ENCODE data around the gene ZMYND10.

Gene ZMYND10

DNA sequence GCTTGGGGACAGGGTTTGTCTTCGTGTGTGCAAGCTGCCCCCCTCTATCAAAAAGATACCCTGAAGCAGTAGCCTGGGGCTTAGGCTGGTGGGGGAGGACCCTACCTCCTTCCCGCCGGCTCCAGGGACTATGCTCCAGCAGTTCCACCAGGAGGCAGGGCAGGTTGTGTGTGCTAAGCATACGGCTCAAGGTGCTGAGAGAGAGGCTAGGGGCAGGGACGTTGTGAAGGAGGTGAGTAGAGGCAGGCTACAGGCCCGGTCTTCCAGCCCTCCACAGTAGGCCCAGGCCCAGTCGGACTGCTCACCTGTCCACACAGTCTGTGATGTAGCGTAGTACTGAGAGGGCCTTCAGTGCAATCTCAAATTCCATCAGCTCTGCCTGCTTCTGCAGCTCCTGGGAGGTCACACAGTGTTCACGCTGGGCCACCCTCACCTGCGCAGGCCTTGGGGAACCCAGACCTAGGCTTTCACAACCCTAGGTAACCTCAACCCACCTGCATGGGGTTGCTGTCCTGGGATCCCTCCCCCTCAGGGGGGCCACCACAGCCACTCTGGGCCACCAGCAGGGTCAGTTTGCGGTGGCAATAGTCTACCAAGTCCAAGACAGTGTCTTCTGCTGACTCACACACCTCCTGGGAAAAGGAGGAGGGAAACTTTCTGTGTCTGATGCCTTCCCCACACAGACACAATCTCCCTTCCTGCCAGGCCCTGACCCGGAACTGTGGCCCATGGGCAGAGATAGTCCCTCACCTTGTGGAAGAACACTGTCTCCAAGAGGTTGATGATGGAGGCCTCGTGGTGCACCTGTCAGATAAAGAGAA, 2.5 kb downstream of the ZMYND10 start:
- no peak for DNase-seq

DNA sequence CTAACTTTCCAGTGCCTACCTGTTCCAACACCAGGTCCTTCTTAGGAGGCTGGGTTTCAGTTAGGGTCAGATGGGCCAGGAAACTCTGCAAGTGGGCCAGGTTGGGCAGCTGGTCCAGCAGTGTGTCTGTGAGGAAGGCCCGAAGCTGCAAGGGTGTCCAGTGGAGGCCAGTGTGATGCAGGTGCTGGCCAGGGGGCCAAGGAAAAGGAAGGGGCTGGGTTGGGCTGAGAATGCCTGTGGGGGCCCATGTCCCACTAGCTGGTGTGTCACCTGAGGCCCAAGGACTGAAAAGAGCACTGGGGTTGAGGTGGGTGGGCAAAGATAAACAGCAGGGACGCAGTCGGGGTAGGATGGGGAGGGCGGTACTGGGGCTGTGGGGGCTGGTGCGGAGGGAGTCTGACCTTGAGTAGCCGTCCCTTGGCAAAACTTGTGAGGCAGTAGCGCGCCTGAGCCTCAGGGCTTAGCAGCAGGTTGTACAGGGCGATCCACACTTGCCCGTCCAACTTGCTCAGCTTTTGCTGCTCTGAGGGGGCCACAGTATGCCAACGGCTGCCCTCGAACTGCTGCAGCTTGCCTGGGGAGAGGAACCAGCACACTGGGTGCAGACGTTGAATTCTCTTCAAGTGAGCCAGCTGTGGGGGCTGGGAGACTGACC, 3.4 kb downstream of the ZMYND10 start:
- no peak for DNase-seq

GRCh38 chr3:50341537-50341936, 4.0 kb downstream of the ZMYND10 start:
- no peak for DNase-seq

DNA sequence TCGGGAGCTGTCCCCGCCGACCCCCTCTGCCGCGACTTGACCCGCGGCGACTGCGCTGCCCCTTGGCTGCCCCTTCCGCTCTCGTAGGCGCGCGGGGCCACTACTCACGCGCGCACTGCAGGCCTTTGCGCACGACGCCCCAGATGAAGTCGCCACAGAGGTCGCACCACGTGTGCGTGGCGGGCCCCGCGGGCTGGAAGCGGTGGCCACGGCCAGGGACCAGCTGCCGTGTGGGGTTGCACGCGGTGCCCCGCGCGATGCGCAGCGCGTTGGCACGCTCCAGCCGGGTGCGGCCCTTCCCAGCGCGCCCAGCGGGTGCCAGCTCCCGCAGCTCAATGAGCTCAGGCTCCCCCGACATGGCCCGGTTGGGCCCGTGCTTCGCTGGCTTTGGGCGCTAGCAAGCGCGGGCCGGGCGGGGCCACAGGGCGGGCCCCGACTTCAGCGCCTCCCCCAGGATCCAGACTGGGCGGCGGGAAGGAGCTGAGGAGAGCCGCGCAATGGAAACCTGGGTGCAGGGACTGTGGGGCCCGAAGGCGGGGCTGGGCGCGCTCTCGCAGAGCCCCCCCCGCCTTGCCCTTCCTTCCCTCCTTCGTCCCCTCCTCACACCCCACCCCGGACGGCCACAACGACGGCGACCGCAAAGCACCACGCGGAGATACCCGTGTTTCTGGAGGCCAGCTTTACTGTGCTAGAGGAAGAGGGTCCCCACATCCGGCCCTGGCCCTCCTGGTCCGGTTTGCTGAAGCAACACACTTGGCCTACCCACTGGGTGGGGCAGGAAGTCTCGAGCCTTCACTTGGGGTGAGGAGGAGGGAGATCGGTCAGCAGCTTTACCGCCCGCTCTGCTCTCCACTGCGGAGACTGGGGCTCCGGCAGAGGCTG, 4.8 kb downstream of the ZMYND10 start, which contains the start of gene RASSF1:
TSS of gene RASSF1 (minus strand) at position 389 of the 882 bp plus-strand sequence. CDS start at position 358, 31 bp downstream.
- peak; percentile 82 for DNase-seq

DNA sequence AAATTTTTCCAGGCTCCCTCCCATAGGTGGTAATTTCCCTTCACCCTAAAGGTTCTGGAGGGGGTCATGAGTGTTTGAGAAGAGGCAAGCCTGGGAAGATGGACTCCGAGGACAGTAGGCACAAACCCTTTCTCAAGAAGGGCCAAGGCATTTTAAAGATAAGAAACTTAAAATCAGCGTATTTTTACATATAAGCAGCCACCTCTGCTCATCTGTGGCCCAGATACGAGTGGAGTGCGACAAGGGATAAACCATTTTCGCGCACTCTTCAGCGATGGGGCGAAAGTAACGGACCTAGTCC, 5.4 kb downstream of the ZMYND10 start:
- DNase-seq = no peak

DNA sequence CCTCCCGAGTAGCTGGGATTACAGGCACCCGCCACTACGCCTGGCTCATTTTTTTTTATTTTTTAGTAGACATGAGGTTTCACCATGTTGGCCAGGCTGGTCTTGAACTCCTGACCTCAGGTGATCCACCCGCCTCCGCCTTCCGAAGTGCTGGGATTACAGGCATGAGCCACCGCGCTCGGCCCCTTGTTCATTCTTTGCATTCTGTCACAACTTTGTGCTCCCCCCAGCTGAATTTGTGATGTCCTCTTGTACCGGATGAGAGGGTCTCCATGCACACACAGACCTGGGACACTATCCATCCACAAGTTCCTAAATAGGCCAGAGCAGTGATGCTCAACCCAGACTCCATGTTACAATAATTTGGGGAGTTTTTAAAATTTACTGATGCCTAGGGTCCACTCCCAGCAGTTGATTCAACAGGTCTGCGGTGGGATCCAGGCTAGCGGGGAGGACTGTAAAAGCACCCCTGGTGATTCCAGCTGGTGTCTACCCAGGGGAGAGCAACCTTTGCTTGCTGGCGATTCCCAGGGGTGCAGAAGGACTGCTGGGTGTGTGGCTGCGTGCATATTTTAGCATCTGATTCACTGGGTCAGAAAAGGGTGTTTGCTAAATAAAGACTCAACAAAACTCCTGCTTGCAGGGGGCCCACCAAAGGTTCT, 5.9 kb downstream of the ZMYND10 start:
- peak; percentile 75 for DNase-seq

GRCh38 chr3:50338965-50339364, 6.6 kb downstream of the ZMYND10 start:
- no peak for DNase-seq

- DNase-seq = peak; percentile 100
Measured at GRCh38 chr3:50337175-50337861, 8.2 kb downstream of the ZMYND10 start.

DNA sequence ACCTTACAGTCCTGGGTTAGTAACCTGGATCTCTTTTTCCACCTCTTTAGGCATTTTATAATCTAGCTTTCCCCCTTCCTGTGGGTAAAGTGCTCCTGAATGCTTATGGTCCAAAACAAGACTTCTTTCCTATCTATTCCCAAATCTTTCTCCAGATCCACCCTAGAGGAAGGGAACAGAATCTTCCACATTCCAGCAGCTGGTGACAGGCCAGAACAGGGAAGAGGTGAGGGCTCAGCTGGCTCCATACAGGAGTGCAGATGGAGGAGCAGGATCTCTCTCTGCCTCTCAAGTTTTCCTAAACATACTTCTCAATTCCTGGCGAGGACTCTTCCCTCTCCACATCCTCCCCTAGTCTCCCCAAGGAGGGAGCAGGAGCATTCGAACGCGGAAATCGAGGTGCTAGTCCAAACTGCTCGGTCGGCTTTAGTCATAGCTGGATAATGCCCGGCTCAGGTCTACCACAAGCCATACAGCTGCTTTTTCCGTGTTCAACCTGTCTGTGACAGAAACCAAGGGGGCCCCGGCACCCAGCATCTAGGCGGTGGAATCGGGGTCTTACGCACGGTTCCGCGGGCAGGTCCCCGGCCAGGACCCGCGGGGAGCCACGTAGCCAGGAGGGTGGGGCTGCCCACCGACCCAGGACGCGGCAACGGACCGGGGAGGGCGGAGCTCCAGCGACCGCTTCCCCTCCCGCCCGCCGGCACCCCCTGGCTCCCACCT, 8.9 kb downstream of the ZMYND10 start:
- peak; percentile 39 for DNase-seq

GRCh38 chr3:50334339-50335075, 11.0 kb downstream of the ZMYND10 start:
- no peak for DNase-seq

DNA sequence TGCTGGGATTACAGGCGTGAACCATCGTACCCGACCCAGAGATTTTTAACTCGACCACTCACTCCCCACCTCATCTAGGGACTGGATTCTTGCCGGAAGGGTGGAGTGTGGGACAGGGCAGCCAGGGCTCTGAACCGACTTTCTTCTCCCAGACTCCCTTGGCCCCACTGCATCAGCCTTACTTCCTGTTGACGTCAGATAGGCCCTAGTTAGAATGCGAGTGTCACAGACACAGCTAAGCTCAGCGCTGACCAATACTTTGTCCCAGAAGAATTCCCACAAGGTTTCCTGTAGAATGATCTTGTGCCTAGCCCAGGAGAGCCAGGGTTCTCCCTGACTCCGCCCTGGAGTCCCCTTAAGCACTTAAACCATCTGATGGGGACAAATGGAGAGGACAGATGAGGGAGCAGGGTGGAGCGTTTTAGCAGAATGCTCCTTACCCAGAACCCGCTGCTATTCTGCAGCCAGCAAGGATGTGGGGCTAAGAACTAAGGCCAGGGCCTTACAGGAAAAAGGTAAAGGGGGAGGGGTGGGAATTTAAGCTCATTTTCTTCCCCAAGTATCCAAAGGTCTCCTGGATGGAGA, 11.7 kb downstream of the ZMYND10 start:
- DNase-seq = no peak

GRCh38 chr3:50331364-50331907, 14.1 kb downstream of the ZMYND10 start:
- no peak for DNase-seq

DNA sequence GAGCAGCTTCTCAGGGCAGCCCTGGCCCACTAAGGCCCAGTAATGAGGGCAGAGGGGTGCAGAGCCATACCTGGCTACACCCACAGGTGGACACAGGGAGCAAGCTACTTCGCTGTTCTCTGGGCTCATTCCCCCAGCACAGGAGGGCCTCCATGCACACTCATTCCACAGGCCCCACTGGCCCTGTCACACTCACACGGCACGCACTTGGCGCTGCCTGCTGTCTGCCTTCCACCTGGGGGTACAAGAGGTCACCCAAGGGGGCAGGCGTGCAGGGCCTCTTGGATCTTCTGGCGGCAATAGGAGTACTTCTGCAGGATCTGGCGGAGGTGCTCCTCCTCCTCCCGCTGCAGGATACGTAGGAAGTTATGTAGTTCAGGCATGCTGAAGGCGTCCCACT, 15.2 kb downstream of the ZMYND10 start:
- DNase-seq = no peak

- DNase-seq = peak; percentile 94
Measured at GRCh38 chr3:50327943-50328691, 17.4 kb downstream of the ZMYND10 start, which contains the start of gene TUSC2. TUSC2 (minus strand) TSS chr3:50328223; CDS start chr3:50328099, 124 bp downstream.

DNA sequence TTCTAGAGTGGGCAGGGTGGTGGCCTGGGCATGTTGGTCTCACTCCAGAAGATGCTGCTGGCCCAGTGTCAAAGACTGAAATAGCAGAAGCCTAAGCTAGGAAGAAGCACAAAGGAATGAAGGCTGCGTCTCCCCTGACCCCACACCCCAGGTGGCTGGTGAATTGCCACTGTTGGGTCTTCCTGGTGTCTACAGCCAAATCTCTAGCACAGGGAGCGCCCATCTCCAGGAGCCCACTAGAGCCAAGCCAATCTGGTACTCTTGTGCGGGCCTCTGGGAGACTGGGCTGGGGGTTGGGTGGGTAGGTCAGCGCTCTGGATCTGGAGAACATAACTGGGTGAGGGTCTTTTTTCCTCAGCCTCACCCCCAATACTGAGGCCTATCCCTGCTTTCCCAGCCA, 18.4 kb downstream of the ZMYND10 start:
- DNase-seq = no peak

GRCh38 chr3:50326182-50326541, 19.4 kb downstream of the ZMYND10 start:
- DNase-seq = no peak

DNA sequence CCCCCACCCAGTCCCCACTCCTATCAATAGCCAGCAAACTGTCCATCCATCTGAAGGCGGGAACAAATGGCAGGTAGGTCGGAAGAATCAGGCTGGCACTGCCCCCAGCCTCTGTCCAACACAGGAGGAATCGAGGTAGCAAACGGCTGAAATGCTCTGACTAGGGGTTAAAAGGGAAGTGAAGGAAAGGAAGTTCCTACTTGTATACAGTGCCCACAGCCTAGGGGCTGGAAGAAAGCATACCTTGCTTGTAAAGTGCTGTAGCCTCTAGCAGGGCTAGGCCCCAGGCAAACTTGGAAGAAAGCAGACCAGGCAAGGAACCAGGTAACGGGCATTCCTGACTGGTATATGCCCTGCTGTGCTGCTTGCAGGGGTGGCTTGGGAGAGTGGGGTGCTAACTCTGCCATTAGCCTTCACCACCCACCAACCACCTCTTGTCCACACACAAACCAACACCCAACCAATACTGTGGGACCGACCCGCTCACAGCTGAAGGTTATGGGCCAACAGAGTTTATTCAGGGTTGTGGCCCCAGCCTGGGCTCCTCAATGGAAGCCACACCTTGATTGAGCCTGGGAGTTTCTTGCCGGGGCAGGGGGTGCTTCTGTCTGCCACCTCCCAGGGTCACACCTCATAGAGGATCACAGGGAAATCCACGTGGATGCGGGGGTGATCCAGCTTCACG, 19.9 kb downstream of the ZMYND10 start:
- DNase-seq = no peak

- DNase-seq = no peak
Measured at GRCh38 chr3:50325113-50325480, 20.4 kb downstream of the ZMYND10 start.
